ENCODE measurements around the gene RNASET2.

DNA sequence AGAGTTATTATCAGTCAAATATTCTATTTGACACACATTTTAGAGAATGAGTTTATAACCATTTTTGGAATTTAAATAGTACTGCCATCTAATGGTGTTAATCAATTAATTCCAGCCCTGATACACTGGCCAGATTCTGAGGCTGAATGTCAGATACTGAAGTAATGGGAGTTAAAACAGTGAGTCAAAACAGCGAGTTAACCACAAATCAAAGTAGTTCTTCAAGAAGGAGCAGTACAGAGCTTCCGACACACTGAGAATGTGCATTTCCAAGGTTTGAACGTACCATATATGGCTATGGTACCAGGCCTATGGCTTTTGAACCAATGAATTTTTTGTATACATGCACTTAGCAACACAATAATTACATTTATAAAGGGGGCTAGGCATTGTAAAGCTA, 31.6 kb upstream of the RNASET2 start:
- TF ChIP-seq EZH2 (IDR thresholded peaks at IDR 0.05) (no peak), POLR2AphosphoS5 (IDR thresholded peaks at IDR 0.05; ENCODE audit: borderline replicate concordance, low read depth, low read length) (no peak), FOXP2 (optimal IDR thresholded peaks at IDR 0.05; ENCODE audit: control extremely low read depth, extremely low read length, insufficient read depth) (no peak)

Data from SK-N-MC (cell line).